22Rv1 (cell line): ENCODE data around the gene CGNL1.

Source experiments
- CTCF ChIP-seq: fragments of 450-650 bp; IDR thresholded peaks from 2 replicates; pipeline ENCODE4 v1.5.1; 2017; ENCODE audit warnings: mild to moderate bottlenecking
- ZFX ChIP-seq: fragments of 450-650 bp; IDR thresholded peaks from 2 replicates; pipeline ENCODE4 v1.6.1; 2017; ENCODE audit warnings: antibody characterized with exemption, borderline replicate concordance

GRCh38 chr15:57529748-57530147 lies 153.4 kb downstream of the CGNL1 start:
- TF ChIP-seq CTCF = no peak
- no peak for TF ChIP-seq ZFX
